ENCODE measurements around the gene TTI1.

- TF ChIP-seq TAF1 (IDR thresholded peaks at IDR 0.05; ENCODE audit: borderline replicate concordance, low read depth, low read length) (no peak), POLR2AphosphoS5 (IDR thresholded peaks at IDR 0.05; ENCODE audit: low read depth, low read length) (no peak), POLR2A (IDR thresholded peaks at IDR 0.05; ENCODE audit: low read depth, low read length) (no peak)
Observed at GRCh38 chr20:37972256-37973058, 60.8 kb downstream of the TTI1 start.

Data from GM12892 (cell line).